ENCODE results near the gene SMAP2.
"Not testable (repeated sequence)": the region's sequence is repeated elsewhere in the genome, so short reads cannot be mapped to it uniquely, and the experiment has no call there.

The SMAP2 gene

GRCh38 chr1:40341491-40342380 lies 31.8 kb upstream of the SMAP2 start:
- no peak overlapping the region for H3K4me3 ChIP-seq (ENCODE audit: low read depth, low read length)
- TF ChIP-seq, protein P1, sequence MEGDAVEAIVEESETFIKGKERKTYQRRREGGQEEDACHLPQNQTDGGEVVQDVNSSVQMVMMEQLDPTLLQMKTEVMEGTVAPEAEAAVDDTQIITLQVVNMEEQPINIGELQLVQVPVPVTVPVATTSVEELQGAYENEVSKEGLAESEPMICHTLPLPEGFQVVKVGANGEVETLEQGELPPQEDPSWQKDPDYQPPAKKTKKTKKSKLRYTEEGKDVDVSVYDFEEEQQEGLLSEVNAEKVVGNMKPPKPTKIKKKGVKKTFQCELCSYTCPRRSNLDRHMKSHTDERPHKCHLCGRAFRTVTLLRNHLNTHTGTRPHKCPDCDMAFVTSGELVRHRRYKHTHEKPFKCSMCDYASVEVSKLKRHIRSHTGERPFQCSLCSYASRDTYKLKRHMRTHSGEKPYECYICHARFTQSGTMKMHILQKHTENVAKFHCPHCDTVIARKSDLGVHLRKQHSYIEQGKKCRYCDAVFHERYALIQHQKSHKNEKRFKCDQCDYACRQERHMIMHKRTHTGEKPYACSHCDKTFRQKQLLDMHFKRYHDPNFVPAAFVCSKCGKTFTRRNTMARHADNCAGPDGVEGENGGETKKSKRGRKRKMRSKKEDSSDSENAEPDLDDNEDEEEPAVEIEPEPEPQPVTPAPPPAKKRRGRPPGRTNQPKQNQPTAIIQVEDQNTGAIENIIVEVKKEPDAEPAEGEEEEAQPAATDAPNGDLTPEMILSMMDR (IDR thresholded peaks at IDR 0.05; ENCODE audit: low read depth, low read length), result no peak

GRCh38 chr1:40342381-40342717 lies 31.2 kb upstream of the SMAP2 start:
- H3K4me3 ChIP-seq (ENCODE audit: low read depth, low read length), result not testable (repeated sequence)

DNA sequence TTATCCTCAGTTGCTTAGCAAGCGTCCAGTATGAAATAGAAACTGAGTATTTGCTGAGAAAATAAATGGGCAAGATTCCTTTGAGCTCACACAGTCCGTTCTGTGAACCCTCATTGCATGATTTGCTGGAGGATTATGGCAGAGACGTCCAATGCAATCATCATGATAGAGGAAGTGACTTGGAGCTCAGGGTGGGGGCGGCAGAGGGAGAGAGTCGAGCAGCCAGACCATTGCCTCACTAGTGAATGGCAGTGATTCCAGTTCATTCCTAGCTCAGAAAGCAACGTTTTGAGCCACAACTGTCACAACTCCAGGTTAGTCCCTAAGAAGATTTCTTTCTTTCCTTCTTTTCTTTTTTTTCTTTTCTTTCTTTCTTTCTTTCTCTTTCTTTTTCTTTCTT lies 28.9 kb upstream of the SMAP2 start:
- no peak overlapping the region for H3K4me3 ChIP-seq (ENCODE audit: low read depth, low read length)
- TF ChIP-seq, protein P1 (IDR thresholded peaks at IDR 0.05; ENCODE audit: low read depth, low read length), result no peak

GRCh38 chr1:40350391-40350790 lies 23.1 kb upstream of the SMAP2 start:
- TF ChIP-seq, protein P1 (IDR thresholded peaks at IDR 0.05; ENCODE audit: low read depth, low read length), result no peak
- H3K4me3 ChIP-seq (ENCODE audit: low read depth, low read length), result no peak overlapping the region

GRCh38 chr1:40351124-40351523 lies 22.4 kb upstream of the SMAP2 start:
- TF ChIP-seq, protein P1 (IDR thresholded peaks at IDR 0.05; ENCODE audit: low read depth, low read length), result no peak
- H3K4me3 ChIP-seq (ENCODE audit: low read depth, low read length), result no peak overlapping the region

DNA sequence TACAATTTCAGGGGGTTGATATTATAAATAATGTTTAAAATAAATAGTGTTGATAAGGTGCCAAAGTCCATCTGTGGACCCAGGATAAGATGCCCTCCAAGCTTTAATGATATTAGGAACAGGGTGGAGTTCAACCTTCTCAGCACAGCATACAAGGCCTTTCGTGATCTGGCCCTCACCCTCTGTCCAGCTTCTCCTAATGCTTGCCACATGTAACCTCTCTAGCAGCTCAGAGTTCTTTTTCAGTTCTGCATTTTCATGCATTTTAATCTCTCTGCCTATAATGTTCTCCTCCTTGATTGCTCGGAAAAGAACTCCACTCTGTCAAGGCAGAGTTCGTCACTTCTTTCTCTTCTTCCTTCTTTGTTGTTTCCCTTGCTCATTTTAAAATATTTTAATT lies 21.4 kb upstream of the SMAP2 start:
- H3K4me3 ChIP-seq (ENCODE audit: low read depth, low read length), result no peak overlapping the region
- TF ChIP-seq, protein P1 (IDR thresholded peaks at IDR 0.05; ENCODE audit: low read depth, low read length), result no peak

GRCh38 chr1:40353082-40353481 lies 20.4 kb upstream of the SMAP2 start:
- H3K4me3 ChIP-seq (ENCODE audit: low read depth, low read length), result no peak overlapping the region
- TF ChIP-seq, protein P1 (IDR thresholded peaks at IDR 0.05; ENCODE audit: low read depth, low read length), result no peak

GRCh38 chr1:40357625-40358024 lies 15.9 kb upstream of the SMAP2 start:
- H3K4me3 ChIP-seq (ENCODE audit: low read depth, low read length), result no peak overlapping the region
- TF ChIP-seq, protein P1 (IDR thresholded peaks at IDR 0.05; ENCODE audit: low read depth, low read length), result no peak

All from WI38 (cell line).